ENCODE data around the gene MPP3.

Gene MPP3

GRCh38 chr17:43826206-43826605 lies 6.7 kb downstream of the MPP3 start:
- Histone ChIP-seq H3K27me3 (ENCODE audit: control insufficient read depth, insufficient read depth, low read length) (no peaks in the 10 kb centered on the region), H3K27ac (ENCODE audit: low read length) (no peak overlapping the region), H3K4me1 (ENCODE audit: control insufficient read depth, low read depth, low read length) (no peaks in the 10 kb centered on the region), H3K36me3 (ENCODE audit: control insufficient read depth, low read depth, low read length) (peaks cover 9% of the 10 kb centered on the region), H3K9ac (ENCODE audit: low read length) (no peak overlapping the region), H3K4me3 (ENCODE audit: low read length) (no peak overlapping the region), H3K9me3 (ENCODE audit: control insufficient read depth, low read depth, low read length) (no peaks in the 10 kb centered on the region)

GRCh38 chr17:43825567-43825966 lies 7.4 kb downstream of the MPP3 start:
- H3K4me1 ChIP-seq (ENCODE audit: control insufficient read depth, low read depth, low read length): no peaks in the 10 kb centered on the region
- no peak overlapping the region for H3K9ac ChIP-seq (ENCODE audit: low read length)
- H3K4me3 ChIP-seq (ENCODE audit: low read length): no peak overlapping the region
- no peaks in the 10 kb centered on the region for H3K27me3 ChIP-seq (ENCODE audit: control insufficient read depth, insufficient read depth, low read length)
- H3K27ac ChIP-seq (ENCODE audit: low read length): no peak overlapping the region
- H3K9me3 ChIP-seq (ENCODE audit: control insufficient read depth, low read depth, low read length): no peaks in the 10 kb centered on the region
- peaks cover 5% of the 10 kb centered on the region for H3K36me3 ChIP-seq (ENCODE audit: control insufficient read depth, low read depth, low read length)

- no peak overlapping the region for H3K27ac ChIP-seq (ENCODE audit: low read length)
- no peak overlapping the region for H3K9ac ChIP-seq (ENCODE audit: low read length)
- no peak overlapping the region for H3K4me3 ChIP-seq (ENCODE audit: low read length)
- H3K9me3 ChIP-seq (ENCODE audit: control insufficient read depth, low read depth, low read length): no peaks in the 10 kb centered on the region
- H3K36me3 ChIP-seq (ENCODE audit: control insufficient read depth, low read depth, low read length): peaks cover 2% of the 10 kb centered on the region
- H3K4me1 ChIP-seq (ENCODE audit: control insufficient read depth, low read depth, low read length): no peaks in the 10 kb centered on the region
- no peaks in the 10 kb centered on the region for H3K27me3 ChIP-seq (ENCODE audit: control insufficient read depth, insufficient read depth, low read length)
Measured at GRCh38 chr17:43823350-43824084, 9.4 kb downstream of the MPP3 start.

GRCh38 chr17:43822570-43823190 lies 10.3 kb downstream of the MPP3 start:
- Histone ChIP-seq H3K27me3 (ENCODE audit: control insufficient read depth, insufficient read depth, low read length) (no peaks in the 10 kb centered on the region), H3K4me1 (ENCODE audit: control insufficient read depth, low read depth, low read length) (no peaks in the 10 kb centered on the region), H3K9me3 (ENCODE audit: control insufficient read depth, low read depth, low read length) (no peaks in the 10 kb centered on the region), H3K9ac (ENCODE audit: low read length) (no peak overlapping the region), H3K27ac (ENCODE audit: low read length) (no peak overlapping the region), H3K4me3 (ENCODE audit: low read length) (no peak overlapping the region), H3K36me3 (ENCODE audit: control insufficient read depth, low read depth, low read length) (peaks cover 2% of the 10 kb centered on the region)

GRCh38 chr17:43820759-43821158 lies 12.2 kb downstream of the MPP3 start:
- H3K4me3 ChIP-seq (ENCODE audit: low read length): no peak overlapping the region
- no peaks in the 10 kb centered on the region for H3K4me1 ChIP-seq (ENCODE audit: control insufficient read depth, low read depth, low read length)
- no peaks in the 10 kb centered on the region for H3K36me3 ChIP-seq (ENCODE audit: control insufficient read depth, low read depth, low read length)
- H3K9me3 ChIP-seq (ENCODE audit: control insufficient read depth, low read depth, low read length): no peaks in the 10 kb centered on the region
- no peak overlapping the region for H3K27ac ChIP-seq (ENCODE audit: low read length)
- no peak overlapping the region for H3K9ac ChIP-seq (ENCODE audit: low read length)
- H3K27me3 ChIP-seq (ENCODE audit: control insufficient read depth, insufficient read depth, low read length): no peaks in the 10 kb centered on the region

GRCh38 chr17:43818966-43819365 lies 14.0 kb downstream of the MPP3 start:
- Histone ChIP-seq H3K9ac (ENCODE audit: low read length) (no peak overlapping the region), H3K27me3 (ENCODE audit: control insufficient read depth, insufficient read depth, low read length) (no peaks in the 10 kb centered on the region), H3K4me1 (ENCODE audit: control insufficient read depth, low read depth, low read length) (no peaks in the 10 kb centered on the region), H3K27ac (ENCODE audit: low read length) (no peak overlapping the region), H3K36me3 (ENCODE audit: control insufficient read depth, low read depth, low read length) (no peaks in the 10 kb centered on the region), H3K9me3 (ENCODE audit: control insufficient read depth, low read depth, low read length) (no peaks in the 10 kb centered on the region), H3K4me3 (ENCODE audit: low read length) (no peak overlapping the region)

GRCh38 chr17:43817826-43818225 lies 15.1 kb downstream of the MPP3 start:
- no peak overlapping the region for H3K9ac ChIP-seq (ENCODE audit: low read length)
- no peaks in the 10 kb centered on the region for H3K36me3 ChIP-seq (ENCODE audit: control insufficient read depth, low read depth, low read length)
- H3K9me3 ChIP-seq (ENCODE audit: control insufficient read depth, low read depth, low read length): no peaks in the 10 kb centered on the region
- H3K4me3 ChIP-seq (ENCODE audit: low read length): no peak overlapping the region
- H3K27me3 ChIP-seq (ENCODE audit: control insufficient read depth, insufficient read depth, low read length): no peaks in the 10 kb centered on the region
- H3K4me1 ChIP-seq (ENCODE audit: control insufficient read depth, low read depth, low read length): no peaks in the 10 kb centered on the region
- no peak overlapping the region for H3K27ac ChIP-seq (ENCODE audit: low read length)

- Histone ChIP-seq H3K4me1 (ENCODE audit: control insufficient read depth, low read depth, low read length) (no peaks in the 10 kb centered on the region), H3K27me3 (ENCODE audit: control insufficient read depth, insufficient read depth, low read length) (no peaks in the 10 kb centered on the region), H3K9ac (ENCODE audit: low read length) (no peak overlapping the region), H3K9me3 (ENCODE audit: control insufficient read depth, low read depth, low read length) (no peaks in the 10 kb centered on the region), H3K4me3 (ENCODE audit: low read length) (no peak overlapping the region), H3K36me3 (ENCODE audit: control insufficient read depth, low read depth, low read length) (no peaks in the 10 kb centered on the region), H3K27ac (ENCODE audit: low read length) (no peak overlapping the region)
Measured at GRCh38 chr17:43816336-43817320, 16.3 kb downstream of the MPP3 start.

GRCh38 chr17:43814714-43815113 lies 18.2 kb downstream of the MPP3 start:
- Histone ChIP-seq H3K36me3 (ENCODE audit: control insufficient read depth, low read depth, low read length) (no peaks in the 10 kb centered on the region), H3K4me1 (ENCODE audit: control insufficient read depth, low read depth, low read length) (peaks cover 8% of the 10 kb centered on the region)

GRCh38 chr17:43814026-43814425 lies 18.9 kb downstream of the MPP3 start:
- Histone ChIP-seq H3K36me3 (ENCODE audit: control insufficient read depth, low read depth, low read length) (no peaks in the 10 kb centered on the region), H3K27ac (ENCODE audit: low read length) (no peak overlapping the region), H3K9ac (ENCODE audit: low read length) (no peak overlapping the region), H3K9me3 (ENCODE audit: control insufficient read depth, low read depth, low read length) (no peaks in the 10 kb centered on the region), H3K27me3 (ENCODE audit: control insufficient read depth, insufficient read depth, low read length) (no peaks in the 10 kb centered on the region), H3K4me3 (ENCODE audit: low read length) (no peak overlapping the region), H3K4me1 (ENCODE audit: control insufficient read depth, low read depth, low read length) (peaks cover 8% of the 10 kb centered on the region)

More at GRCh38 chr17:43814714-43815113, 18.2 kb downstream of the MPP3 start:
- H3K27ac ChIP-seq (ENCODE audit: low read length): no peak overlapping the region
- H3K9ac ChIP-seq (ENCODE audit: low read length): no peak overlapping the region
- no peaks in the 10 kb centered on the region for H3K27me3 ChIP-seq (ENCODE audit: control insufficient read depth, insufficient read depth, low read length)
- no peaks in the 10 kb centered on the region for H3K9me3 ChIP-seq (ENCODE audit: control insufficient read depth, low read depth, low read length)
- no peak overlapping the region for H3K4me3 ChIP-seq (ENCODE audit: low read length)

- no peaks in the 10 kb centered on the region for H3K36me3 ChIP-seq (ENCODE audit: control insufficient read depth, low read depth, low read length)
- H3K9me3 ChIP-seq (ENCODE audit: control insufficient read depth, low read depth, low read length): no peaks in the 10 kb centered on the region
- no peak overlapping the region for H3K27ac ChIP-seq (ENCODE audit: low read length)
- H3K4me1 ChIP-seq (ENCODE audit: control insufficient read depth, low read depth, low read length): peaks cover 8% of the 10 kb centered on the region
- no peaks in the 10 kb centered on the region for H3K27me3 ChIP-seq (ENCODE audit: control insufficient read depth, insufficient read depth, low read length)
- H3K4me3 ChIP-seq (ENCODE audit: low read length): no peak overlapping the region
- H3K9ac ChIP-seq (ENCODE audit: low read length): no peak overlapping the region
Measured at GRCh38 chr17:43813386-43813785, 19.6 kb downstream of the MPP3 start.
